ENCODE results near the gene ADH4.
"Not testable (repeated sequence)": the region's sequence is repeated elsewhere in the genome, so short reads cannot be mapped to it uniquely, and the experiment has no call there.

Gene ADH4

DNA sequence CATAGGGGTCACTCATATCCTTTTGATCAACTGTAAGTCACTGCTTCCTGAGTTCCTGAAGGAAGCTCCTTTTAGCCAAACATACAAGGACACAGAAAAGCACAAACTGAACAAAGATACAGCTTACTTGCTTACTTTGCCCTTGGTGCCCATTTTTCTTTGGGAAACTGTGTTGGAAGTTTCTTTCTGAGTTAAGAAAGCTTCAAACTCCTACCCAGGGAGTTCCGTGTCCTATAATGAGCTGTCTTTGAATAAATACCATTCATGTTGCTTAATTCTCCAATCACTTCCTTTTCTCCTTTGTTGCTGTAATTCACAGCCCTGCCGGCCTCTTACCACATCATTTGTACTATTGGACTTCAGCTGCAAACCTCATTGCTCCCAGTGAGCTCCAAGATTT is at the start of gene ADH4:
Gene ADH4, minus strand, starts transcription at position 228 of the 400 bp plus-strand sequence. Its CDS starts 75 bp downstream, at position 153.
- no peak for DNase-seq (ENCODE audit: insufficient read length, low spot score)
- FAIRE-seq = no peak

DNA sequence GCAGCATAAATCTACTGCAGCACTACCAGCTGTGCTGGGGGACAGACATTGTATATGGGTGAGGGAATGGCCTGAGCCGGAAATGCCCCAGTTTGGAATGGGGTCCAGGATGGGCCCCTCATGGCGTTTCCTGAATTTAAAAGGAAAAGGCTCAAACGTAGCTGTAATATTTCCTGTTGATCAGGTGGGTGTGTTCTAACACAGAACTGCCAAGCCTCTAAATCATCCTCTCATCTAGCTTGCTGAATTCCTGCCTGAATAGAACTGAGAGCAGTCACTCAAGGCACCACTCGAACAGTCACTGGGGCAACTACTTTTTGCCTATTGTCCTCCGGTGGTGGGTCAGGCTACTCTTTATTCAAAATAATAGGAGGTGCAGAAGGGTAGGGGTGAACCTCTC is 46.2 kb upstream of the ADH4 start:
- FAIRE-seq = no peak
- DNase-seq (ENCODE audit: insufficient read length, low spot score) = no peak

DNA sequence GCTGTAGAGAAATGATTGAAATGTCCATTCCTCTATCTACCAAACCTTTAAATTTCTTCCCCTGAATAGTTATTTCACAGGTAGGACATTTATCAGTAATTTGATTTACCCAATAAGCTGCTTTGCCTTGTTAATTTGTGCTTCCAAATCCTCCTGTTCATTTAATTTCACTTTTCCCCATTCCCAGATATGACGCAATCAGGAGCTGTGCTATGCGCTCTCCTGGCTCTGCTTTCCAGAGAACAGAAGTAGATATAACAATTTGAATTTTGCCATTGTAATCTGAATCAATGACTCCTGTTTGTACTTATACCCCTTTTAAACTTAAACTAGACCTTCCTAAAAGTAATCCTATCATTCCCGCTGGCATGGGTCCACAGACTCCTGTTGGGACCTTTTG is 45.8 kb upstream of the ADH4 start:
- DNase-seq (ENCODE audit: insufficient read length, low spot score); FAIRE-seq: not testable (repeated sequence)

DNA sequence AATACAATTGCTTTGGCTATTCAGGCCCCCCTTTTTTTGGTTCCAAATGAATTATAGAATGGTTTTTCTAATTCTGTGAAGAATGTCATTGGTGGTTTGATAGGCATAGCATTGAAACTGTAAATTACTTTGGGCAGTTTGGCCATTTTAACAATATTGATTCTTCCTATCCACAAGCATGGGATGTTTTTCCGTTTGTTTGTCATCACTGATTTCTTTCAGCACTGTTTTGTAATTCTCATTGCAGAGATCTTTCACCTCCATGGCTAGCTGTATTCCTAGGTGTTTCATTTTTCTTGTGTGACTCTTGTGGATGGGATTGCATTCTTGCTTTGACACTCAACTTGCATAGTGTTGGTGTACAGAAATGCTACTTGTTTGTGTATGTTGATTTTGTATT is 41.9 kb upstream of the ADH4 start:
- FAIRE-seq = no peak
- DNase-seq (ENCODE audit: insufficient read length, low spot score) = no peak

DNA sequence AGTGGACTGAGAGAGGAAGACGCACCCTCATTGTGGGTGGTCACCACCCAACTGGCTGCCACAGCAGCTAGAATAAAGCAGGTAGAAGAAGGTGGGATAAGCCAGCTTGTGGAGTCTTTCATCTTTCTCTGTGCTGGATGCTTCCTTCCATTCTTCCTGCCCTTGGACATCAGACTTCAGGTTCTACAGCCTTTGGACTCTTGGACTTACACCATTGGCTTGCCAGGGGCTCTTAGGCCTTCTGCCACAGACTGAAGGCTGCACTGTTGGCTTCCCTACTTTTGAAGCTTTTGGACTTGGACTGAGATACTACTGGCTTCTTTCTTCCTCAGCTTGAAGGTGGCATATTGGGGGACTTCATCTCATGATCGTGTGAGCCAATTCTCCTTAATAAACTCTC is 41.5 kb upstream of the ADH4 start:
- FAIRE-seq (no peak), DNase-seq (ENCODE audit: insufficient read length, low spot score) (no peak)

DNA sequence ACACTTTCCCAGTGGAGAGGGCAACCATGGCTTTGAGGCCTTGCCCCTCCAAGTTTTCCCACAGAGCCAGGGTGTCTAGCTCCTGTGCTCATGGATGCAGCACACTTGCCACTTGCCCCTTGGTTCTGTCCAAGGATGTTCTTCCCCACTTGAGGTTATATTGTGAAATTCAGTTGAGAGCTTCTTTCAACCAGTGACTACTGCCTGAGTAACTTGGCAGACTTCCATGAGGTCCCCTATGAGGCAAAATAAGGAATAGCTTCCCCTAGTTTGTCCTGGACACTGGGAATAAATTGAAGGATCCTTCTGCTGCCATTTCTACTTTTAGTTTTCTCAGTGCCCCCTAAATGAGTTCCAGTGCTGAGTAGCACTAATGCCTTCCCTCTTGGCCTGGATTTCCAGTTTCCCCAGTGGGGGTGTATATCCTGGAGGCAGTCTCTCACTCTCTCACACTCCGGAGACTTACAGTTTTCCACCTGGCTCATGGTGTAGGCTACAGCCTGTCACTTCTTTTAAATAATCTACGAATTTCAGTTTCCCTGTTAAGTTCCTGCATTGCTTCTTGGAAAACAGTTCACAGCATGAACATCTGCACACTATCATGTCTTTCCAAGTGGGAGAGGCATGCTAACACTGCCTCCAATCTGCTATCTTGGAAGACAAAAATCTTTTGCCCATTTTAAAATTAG is 36.4 kb upstream of the ADH4 start:
- DNase-seq (ENCODE audit: insufficient read length, low spot score) = no peak
- FAIRE-seq = no peak

DNA sequence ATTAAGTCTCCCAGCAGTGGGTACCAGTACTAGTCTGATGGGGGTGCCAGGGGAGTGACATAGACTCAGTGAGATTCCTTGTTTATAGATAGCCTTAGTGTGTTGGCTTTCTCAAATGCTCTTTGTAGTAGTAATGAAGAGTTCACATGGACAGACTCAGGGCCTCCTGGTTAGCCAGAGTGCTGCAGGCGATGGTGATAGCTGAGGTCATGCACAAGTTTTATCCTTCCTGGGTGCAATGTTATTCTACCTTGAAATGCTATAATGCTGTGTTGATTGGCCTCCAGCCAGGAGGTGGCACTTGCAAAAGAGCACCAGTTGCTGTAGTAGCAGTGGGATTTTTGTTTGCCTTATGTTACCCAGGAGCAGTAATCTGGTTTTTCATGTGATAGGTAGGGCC is 35.5 kb upstream of the ADH4 start:
- DNase-seq (ENCODE audit: insufficient read length, low spot score) (no peak), FAIRE-seq (no peak)

DNA sequence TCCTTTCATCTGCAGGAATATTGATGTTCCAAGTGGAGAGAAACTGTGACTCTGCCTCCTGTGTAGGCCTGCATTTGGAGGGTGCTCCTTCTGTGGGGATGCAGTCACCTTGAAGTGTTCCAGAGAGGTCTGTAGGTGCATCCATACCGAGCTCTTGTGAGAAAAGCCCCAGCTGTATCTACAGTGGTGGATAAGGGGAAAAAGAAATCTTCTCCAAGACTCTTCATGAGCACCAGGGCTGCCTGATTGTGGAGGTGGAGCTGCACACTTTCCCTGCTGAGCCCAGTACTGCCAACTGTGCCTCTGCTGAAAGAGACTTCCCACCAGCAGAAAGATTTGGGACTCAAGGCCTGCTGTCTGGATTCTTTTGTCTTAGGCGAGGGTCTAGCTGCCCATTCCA is 35.1 kb upstream of the ADH4 start:
- no peak for FAIRE-seq
- DNase-seq (ENCODE audit: insufficient read length, low spot score) = no peak

DNA sequence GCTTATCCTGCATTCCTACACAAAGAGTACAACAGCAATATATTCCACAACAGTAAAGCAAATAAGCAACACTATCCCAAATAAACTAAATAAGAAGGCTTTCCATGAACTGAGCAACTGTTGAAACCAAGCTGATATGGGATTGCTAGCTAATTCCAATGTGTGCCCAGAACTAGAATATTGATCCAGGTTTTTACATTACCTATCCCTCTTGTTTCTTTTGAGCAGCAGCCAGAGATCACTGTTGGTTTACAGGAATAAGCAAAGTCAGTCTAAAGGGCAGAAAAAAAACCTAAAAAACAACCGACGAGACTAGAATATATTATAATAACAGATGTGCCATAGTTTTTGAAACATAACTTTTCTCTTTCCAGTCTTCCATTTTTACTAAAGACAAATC is 22.4 kb upstream of the ADH4 start:
- FAIRE-seq (no peak), DNase-seq (ENCODE audit: insufficient read length, low spot score) (no peak)

DNA sequence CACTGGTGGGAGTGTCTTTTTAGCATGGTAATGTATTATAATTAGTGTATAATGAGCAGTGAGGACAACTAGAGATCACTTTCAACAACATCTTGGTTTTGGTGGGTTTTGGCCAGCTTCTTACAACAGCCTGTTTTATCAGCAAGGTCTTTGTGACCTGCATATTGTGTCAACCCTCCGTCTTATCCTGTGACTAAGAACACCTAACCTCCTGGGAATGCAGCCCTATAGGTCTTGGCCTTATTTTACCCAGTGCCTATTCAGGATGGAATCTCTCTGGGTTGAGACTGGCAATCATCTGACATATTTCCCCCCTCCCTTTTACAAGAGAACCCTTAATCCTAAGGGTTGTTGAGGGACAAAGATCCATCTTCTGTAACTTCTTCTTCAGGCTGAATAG is 21.9 kb upstream of the ADH4 start:
- FAIRE-seq (no peak), DNase-seq (ENCODE audit: insufficient read length, low spot score) (no peak)

DNA sequence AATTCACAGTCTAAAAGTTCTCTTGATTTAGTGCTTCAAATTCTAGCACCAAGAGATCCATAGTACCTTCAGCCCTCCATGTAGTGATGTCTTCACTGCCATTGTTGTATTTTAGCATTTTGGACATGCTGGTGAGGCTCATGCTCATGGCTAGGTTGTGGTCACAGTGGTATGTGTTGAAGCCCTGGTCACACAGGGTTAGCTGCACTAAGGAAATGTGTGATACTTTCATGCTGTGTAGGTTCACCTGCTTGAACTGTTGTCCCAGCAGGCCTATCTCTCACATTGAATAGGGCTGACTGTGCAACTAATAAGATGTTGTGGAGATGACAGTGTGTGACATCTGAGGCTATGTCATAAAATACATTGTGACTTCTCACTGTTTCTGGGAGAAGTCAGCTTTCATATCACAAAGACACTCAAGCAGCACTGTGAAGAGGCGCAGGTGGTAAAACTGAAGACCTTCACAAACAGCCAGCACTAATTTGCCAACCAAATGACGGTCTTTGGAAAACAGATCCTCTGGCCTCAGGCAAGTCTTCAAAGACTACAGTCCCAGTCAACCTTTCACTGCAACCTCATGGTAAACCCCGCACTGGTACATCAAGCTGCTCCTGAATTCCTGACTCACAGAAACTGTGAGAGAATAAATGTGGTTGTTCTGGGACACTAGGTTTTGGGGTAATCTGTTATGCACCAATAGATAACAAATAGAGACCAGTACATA is 17.4 kb upstream of the ADH4 start:
- FAIRE-seq = peak; percentile 4
- no peak for DNase-seq (ENCODE audit: insufficient read length, low spot score)

DNA sequence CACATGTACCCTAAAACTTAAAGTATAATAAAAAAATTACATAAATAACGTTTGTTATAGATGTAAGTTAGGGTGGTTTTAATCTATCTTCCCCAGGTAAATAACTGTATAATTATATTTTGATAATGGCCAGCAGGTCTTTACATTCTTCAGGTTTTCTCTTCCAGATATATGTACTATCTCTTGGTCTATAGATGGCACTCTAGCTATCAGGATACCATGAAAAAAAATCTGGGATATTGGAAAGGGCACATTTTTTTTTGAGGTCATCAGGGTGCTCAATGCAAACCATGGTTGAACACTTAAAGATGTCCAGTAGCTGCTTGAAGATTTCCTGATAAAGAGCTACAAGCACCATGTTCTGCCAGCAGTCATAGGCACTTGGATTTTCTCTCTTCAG is 15.6 kb upstream of the ADH4 start:
- no peak for FAIRE-seq

DNA sequence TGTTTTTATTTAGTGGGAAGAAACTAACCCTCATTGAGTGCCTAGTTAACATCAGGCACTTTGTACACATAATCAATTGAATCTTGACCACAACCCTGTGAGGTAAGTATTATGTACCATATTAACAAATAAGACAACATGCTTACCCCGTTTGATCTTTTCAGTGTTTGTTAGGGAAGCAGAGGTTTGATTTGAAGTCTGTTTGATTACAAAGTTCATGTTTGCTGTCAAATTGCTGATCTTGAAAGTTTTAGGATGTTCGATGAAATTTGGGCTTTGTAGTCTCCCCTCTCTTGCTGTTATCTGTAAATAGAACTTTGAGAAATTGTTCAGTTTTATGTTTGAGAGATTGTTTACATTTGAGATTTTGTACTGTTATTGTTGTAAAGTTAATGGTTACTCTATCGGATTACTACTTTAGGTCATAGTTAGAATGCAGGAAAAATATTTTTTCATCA is 13.4 kb upstream of the ADH4 start:
- FAIRE-seq (peak; percentile 55), DNase-seq (ENCODE audit: insufficient read length, low spot score) (no peak)

More for the DNA sequence above, 15.6 kb upstream of the ADH4 start:
- no peak for DNase-seq (ENCODE audit: insufficient read length, low spot score)

DNA sequence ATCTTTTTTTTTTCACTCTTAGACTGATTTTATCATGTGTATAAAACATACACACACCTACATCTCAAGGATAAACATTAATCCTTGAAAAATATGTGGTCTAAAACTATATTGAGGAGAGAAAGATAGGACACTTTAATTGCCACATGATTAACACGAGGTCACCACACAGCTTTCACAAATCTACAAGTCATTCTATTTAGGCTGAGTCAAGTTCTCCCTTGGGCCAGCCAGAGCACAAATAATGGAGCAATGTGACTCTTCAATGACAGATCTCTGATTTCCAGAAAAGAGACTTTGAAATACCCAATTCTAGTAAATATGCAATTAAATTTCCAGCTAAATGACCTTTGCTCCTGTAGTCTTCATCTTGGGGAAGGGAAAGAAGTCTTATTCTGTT is 12.9 kb upstream of the ADH4 start:
- DNase-seq (ENCODE audit: insufficient read length, low spot score) (no peak), FAIRE-seq (no peak)

DNA sequence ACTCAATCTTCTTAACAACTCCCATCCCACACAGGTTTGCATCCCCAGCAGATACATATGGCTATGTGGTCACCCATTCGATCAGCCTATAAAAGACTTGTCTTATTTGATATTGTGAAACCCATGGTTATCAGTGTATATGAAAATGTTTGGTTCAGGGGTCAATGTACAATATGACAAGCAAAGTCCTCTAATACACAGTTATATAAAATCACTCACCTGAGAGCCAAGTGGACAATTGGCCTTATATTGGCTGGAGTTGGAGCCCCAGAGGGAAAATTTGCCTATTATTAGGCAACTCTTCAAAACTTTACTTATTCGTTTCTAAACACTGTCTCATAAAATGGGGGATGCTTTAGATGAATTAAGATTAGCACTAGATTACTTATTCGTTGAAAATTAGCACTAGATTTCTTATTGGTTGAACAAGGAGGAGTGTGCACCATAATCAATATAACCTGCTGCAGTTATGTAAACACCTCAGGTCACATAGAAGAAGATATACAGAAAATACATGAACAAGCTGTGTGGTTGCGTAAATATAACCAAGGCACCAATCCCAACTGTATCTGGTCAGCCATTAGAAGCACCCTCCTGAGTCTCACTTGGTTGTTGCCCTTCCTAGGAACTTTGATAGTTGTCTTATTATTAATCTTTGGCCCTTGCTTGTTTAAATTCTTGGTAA is 10.7 kb upstream of the ADH4 start:
- DNase-seq (ENCODE audit: insufficient read length, low spot score) (no peak), FAIRE-seq (no peak)

DNA sequence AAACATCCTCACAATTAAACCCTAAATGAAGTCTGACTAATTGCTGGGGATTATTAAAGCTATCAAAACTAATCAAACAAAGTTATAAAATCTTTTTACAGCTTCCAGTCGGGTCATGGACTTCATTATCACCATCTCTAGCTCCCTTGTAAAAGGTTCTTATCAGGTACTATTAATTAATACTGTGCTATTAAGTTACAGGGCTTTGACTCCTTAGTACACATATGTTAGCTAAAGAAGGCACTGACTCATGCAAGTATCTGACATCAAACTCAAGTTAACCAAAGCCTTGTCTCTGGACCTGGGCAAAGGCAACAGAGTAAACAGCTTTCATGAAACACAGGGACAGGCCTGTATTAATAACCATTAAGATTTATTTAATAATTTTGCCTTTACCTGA is 7.9 kb upstream of the ADH4 start:
- no peak for FAIRE-seq

DNA sequence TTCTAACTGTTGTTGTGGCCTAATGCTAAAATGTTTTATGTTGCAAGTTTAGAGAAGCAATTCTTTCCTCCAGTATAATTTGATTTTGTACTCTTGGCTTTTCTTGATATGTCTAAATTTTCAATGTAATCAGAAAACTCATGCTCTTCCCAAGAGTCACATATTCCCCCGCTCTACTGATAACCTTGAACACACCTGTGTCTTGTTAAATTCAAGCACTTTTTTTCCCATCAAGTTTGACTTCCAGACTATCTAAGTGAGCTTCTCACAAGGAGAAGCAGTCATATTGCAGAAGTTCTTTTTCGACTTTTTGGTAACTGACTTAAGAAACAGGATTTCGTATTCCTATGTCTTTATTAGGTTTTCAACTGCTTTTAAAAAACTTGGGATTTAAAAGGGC is 7.4 kb upstream of the ADH4 start:
- no peak for FAIRE-seq
- no peak for DNase-seq (ENCODE audit: insufficient read length, low spot score)

More for the DNA sequence above, 7.9 kb upstream of the ADH4 start:
- DNase-seq (ENCODE audit: insufficient read length, low spot score) = no peak

DNA sequence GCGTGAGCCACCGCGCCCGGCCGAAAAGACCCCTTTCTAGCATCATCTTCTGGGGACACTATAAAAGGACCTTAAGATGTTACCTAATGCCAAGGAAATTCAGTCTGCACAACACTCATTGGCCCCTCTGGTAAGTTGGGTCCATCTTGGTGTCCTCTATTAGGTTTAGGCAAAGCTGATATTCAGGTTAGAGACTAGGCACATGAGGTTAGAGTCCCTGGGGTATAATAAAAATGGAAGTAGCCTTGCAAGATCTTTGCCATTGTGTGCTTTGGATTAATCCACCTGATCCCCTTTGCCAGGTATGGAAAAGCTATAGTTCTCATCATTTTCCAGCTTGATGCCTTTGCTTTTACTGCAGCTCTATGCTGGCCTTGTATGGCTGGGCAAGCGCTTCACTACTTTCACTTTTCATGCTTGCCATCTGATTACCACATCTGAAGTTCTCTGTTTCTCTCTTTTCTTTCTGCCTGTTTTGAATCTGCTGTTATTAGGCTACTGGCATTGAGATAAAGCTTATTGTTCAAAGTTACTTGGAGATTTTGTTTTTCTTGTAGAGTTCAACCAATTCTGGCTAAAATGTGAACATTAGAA is 5.4 kb upstream of the ADH4 start:
- DNase-seq (ENCODE audit: insufficient read length, low spot score) (no peak), FAIRE-seq (no peak)

DNA sequence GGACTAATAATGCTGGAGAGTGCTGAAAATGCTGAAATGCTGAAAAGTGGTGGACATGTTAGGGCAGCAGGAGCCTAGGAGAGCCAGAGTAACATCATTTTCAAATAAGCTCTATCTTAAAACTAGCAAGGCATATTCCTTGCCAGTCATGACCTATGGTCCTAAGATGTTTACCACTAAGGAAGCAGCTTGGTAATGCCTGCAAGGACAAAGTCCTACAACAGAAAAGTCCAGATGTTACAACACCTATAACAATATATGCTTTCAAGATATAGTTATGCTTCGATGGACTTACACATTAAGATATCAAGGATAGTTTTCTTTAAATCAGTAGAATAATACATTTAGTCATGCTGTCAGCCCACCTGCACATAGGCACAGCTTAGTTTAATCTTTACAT is 4.5 kb upstream of the ADH4 start:
- FAIRE-seq (no peak), DNase-seq (ENCODE audit: insufficient read length, low spot score) (no peak)

DNA sequence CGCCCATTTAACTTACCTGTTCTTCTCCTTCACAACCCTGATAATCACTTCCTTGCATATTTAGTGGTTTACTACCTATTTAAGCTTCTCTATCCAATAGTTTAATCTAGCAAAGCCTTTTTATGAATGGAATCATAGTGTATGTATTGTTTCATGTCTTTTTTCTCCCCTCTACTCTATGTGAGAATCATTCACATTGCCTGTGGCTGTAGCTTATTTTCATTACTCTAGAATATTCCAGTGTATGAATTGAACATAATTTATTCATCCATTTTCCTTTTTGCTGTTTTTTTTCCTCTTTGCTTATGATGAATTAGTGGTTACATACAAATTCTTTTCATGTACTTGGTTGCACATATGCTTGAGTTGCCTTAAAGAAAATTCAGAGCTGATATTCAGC is 490 bp upstream of the ADH4 start:
- no peak for DNase-seq (ENCODE audit: insufficient read length, low spot score)
- FAIRE-seq = no peak

DNA sequence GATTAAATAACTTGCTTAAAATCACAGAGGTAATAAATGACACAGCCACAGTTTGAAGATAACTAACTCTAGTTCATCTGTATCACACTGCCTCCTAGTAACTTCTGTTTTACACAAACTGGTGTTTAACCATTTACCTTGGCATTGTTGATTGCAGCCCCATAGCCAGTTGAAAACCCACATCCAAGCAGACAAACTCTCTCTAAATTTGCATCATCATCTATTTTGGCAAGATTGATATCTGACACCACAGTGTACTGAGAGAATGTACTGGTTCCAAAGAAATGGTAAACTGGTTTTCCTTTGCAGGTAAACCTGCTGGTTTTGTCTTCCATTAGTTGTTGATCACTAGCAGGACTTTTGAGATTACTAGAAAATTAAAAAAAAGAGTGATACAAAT is 7.8 kb downstream of the ADH4 start:
- DNase-seq (ENCODE audit: insufficient read length, low spot score) = no peak

More for the DNA sequence above, 7.8 kb downstream of the ADH4 start:
- FAIRE-seq = no peak
